C4-2B (cell line): ENCODE results near the gene RCN1.
"Not testable (repeated sequence)": the region's sequence is repeated elsewhere in the genome, so short reads cannot be mapped to it uniquely, and the experiment has no call there.

Experiments
- ZFX ChIP-seq: fragments of 450-650 bp; IDR thresholded peaks from 2 replicates; pipeline ENCODE4 v1.6.1; 2017
- TF ChIP-seq, protein P1 (sequence below): fragments of 450-650 bp; conservative IDR thresholded peaks from 2 replicates; pipeline ENCODE4 v1.5.1; 2017; ENCODE audit warnings: mild to moderate bottlenecking

DNA sequence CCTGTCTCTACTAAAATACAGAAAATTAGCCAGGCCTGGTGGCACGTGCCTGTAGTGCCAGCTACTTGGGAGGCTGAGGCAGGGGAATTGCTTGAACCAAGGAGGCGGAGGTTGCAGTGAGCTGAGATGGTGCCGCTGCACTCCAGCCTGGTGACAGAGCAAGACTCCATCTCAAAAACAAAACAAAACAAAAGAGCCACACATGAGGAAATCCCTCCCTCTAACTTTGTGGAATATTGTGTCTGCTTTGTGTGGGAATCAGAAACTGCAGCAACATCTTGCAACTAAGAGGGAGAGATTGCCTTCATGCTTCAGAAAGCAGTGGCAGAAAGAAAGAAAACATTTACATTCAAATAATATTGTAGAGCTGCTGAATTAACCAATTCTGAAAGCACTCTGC, 27.8 kb upstream of the RCN1 start:
- TF ChIP-seq, protein P1, sequence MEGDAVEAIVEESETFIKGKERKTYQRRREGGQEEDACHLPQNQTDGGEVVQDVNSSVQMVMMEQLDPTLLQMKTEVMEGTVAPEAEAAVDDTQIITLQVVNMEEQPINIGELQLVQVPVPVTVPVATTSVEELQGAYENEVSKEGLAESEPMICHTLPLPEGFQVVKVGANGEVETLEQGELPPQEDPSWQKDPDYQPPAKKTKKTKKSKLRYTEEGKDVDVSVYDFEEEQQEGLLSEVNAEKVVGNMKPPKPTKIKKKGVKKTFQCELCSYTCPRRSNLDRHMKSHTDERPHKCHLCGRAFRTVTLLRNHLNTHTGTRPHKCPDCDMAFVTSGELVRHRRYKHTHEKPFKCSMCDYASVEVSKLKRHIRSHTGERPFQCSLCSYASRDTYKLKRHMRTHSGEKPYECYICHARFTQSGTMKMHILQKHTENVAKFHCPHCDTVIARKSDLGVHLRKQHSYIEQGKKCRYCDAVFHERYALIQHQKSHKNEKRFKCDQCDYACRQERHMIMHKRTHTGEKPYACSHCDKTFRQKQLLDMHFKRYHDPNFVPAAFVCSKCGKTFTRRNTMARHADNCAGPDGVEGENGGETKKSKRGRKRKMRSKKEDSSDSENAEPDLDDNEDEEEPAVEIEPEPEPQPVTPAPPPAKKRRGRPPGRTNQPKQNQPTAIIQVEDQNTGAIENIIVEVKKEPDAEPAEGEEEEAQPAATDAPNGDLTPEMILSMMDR: not testable (repeated sequence)
- not testable (repeated sequence) for TF ChIP-seq ZFX
